HEK293 (cell line): ENCODE measurements around the gene PHYKPL.

Source experiments
- CTCF ChIA-PET: fragments of 350-600 bp; formaldehyde crosslinking; extraction: SDS; loops from one replicate; lab custom pipeline; 2021; ENCODE audit warnings: antibody characterized with exemption; lab: Yijun Ruan, JAX
- POLR2A ChIA-PET: fragments of 300-600 bp; formaldehyde crosslinking; extraction: SDS; loops from one replicate; lab custom pipeline; 2020; ENCODE audit warnings: antibody characterized with exemption, inconsistent platforms; lab: Yijun Ruan, JAX
- H3K27ac ChIP-seq: fragments of 200-500 bp; sonication (Bioruptor generic); 2 replicates; pipeline ENCODE4 v1.5.1; 2014; ENCODE audit warnings: low read depth, low read length, control low read depth, inconsistent platforms; ENCODE audit errors: extremely low read depth
- H3K36me3 ChIP-seq, 2 experiments: fragments of 200-500 bp in 1 of 2; sonication (Bioruptor generic) in 1 of 2; 1 replicate in 1 of 2; 2 replicates in 1 of 2; pipeline ENCODE4 v1.5.1; 2014 to 2017; ENCODE audit warnings: inconsistent platforms in 2 of 2, low read length in 2 of 2; ENCODE audit not compliant: control insufficient read depth in 2 of 2, insufficient read depth in 1 of 2
- H3K4me1 ChIP-seq: fragments of 200-500 bp; sonication (Bioruptor generic); 2 replicates; pipeline ENCODE4 v1.5.1; 2014; ENCODE audit warnings: mild to moderate bottlenecking, low read length, inconsistent platforms; ENCODE audit not compliant: control insufficient read depth, insufficient read depth
- H3K4me3 ChIP-seq: 2 replicates; pipeline ENCODE4 v1.5.1; 2011; ENCODE audit warnings: low read depth, mild to moderate bottlenecking, control low read depth, low read length, moderate library complexity
- H3K9me3 ChIP-seq: fragments of 200-500 bp; sonication (Bioruptor generic); 2 replicates; pipeline ENCODE4 v1.5.1; 2014; ENCODE audit warnings: low read depth, low read length, inconsistent platforms; ENCODE audit not compliant: control insufficient read depth, insufficient read depth
- EGR2 ChIP-seq: fragments of 450-650 bp; formaldehyde crosslinking; IDR thresholded peaks from 2 replicates; pipeline ENCODE4 v1.5.1; 2016; ENCODE audit warnings: low read depth, missing biosample characterization, missing genetic modification characterization
- FEZF1 ChIP-seq: fragments of 450-650 bp; formaldehyde crosslinking; IDR thresholded peaks from 2 replicates; pipeline ENCODE4 v1.5.1; 2016; ENCODE audit warnings: missing biosample characterization, missing genetic modification characterization
- KLF10 ChIP-seq: fragments of 450-650 bp; IDR thresholded peaks from 2 replicates; pipeline ENCODE4 v1.5.1; 2018; ENCODE audit warnings: missing biosample characterization, mild to moderate bottlenecking, missing genetic modification characterization
- SETDB1 ChIP-seq: IDR thresholded peaks from one replicate; pipeline ENCODE4 v1.6.1; 2017; ENCODE audit warnings: mild to moderate bottlenecking, low read length, moderate library complexity, mixed read lengths; ENCODE audit not compliant: insufficient read length
- SP3 ChIP-seq: fragments of 450-650 bp; formaldehyde crosslinking; IDR thresholded peaks from 2 replicates; pipeline ENCODE4 v1.5.1; 2016; ENCODE audit warnings: missing biosample characterization, missing genetic modification characterization
- ZBTB20 ChIP-seq: fragments of 450-650 bp; formaldehyde crosslinking; IDR thresholded peaks from 2 replicates; pipeline ENCODE4 v1.5.1; 2016; ENCODE audit warnings: missing biosample characterization, missing genetic modification characterization
- ZBTB48 ChIP-seq: fragments of 450-650 bp; formaldehyde crosslinking; IDR thresholded peaks from 2 replicates; pipeline ENCODE4 v1.5.1; 2016; ENCODE audit warnings: missing biosample characterization, missing genetic modification characterization
- ZBTB7A ChIP-seq: fragments of 450-650 bp; formaldehyde crosslinking; IDR thresholded peaks from 2 replicates; pipeline ENCODE4 v1.5.1; 2016; ENCODE audit warnings: low read depth, missing biosample characterization, missing genetic modification characterization
- ZFHX2 ChIP-seq: fragments of 450-650 bp; formaldehyde crosslinking; conservative IDR thresholded peaks from 2 replicates; pipeline ENCODE4 v1.5.1; 2016; ENCODE audit warnings: missing biosample characterization, missing genetic modification characterization
- ZFP41 ChIP-seq: fragments of 450-650 bp; formaldehyde crosslinking; IDR thresholded peaks from 2 replicates; pipeline ENCODE4 v1.5.1; 2016; ENCODE audit warnings: missing biosample characterization, missing genetic modification characterization, borderline replicate concordance
- ZFP69B ChIP-seq: fragments of 450-650 bp; formaldehyde crosslinking; IDR thresholded peaks from 2 replicates; pipeline ENCODE4 v1.5.1; 2016; ENCODE audit warnings: missing biosample characterization, missing genetic modification characterization
- ZNF239 ChIP-seq: fragments of 450-650 bp; formaldehyde crosslinking; IDR thresholded peaks from 2 replicates; pipeline ENCODE4 v1.5.1; 2016; ENCODE audit warnings: missing biosample characterization, missing genetic modification characterization
- ZNF302 ChIP-seq: fragments of 450-650 bp; formaldehyde crosslinking; IDR thresholded peaks from 2 replicates; pipeline ENCODE4 v1.5.1; 2016; ENCODE audit warnings: missing biosample characterization, missing genetic modification characterization, low read depth
- ZNF391 ChIP-seq: fragments of 450-650 bp; formaldehyde crosslinking; IDR thresholded peaks from 2 replicates; pipeline ENCODE4 v1.5.1; 2016; ENCODE audit warnings: low read depth, missing biosample characterization, missing genetic modification characterization, borderline replicate concordance
- ZNF394 ChIP-seq: fragments of 450-650 bp; formaldehyde crosslinking; IDR thresholded peaks from 2 replicates; pipeline ENCODE4 v1.5.1; 2016; ENCODE audit warnings: missing biosample characterization, missing genetic modification characterization, mild to moderate bottlenecking, moderate library complexity, borderline replicate concordance
- ZNF561 ChIP-seq: fragments of 450-650 bp; IDR thresholded peaks from 2 replicates; pipeline ENCODE4 v1.5.1; 2018; ENCODE audit warnings: missing biosample characterization, missing genetic modification characterization, borderline replicate concordance
- ZNF585B ChIP-seq: fragments of 450-650 bp; formaldehyde crosslinking; IDR thresholded peaks from 2 replicates; pipeline ENCODE4 v1.5.1; 2016; ENCODE audit warnings: missing biosample characterization, missing genetic modification characterization
- ZNF621 ChIP-seq: fragments of 450-650 bp; formaldehyde crosslinking; IDR thresholded peaks from 2 replicates; pipeline ENCODE4 v1.5.1; 2017; ENCODE audit warnings: missing biosample characterization, missing genetic modification characterization
- ZNF664 ChIP-seq: fragments of 450-650 bp; formaldehyde crosslinking; IDR thresholded peaks from 2 replicates; pipeline ENCODE4 v1.5.1; 2016; ENCODE audit warnings: missing biosample characterization, missing genetic modification characterization
- ZNF670 ChIP-seq: fragments of 450-650 bp; formaldehyde crosslinking; IDR thresholded peaks from 2 replicates; pipeline ENCODE4 v1.5.1; 2016; ENCODE audit warnings: missing biosample characterization, missing genetic modification characterization, low read depth
- ZNF843 ChIP-seq: fragments of 450-650 bp; formaldehyde crosslinking; IDR thresholded peaks from 2 replicates; pipeline ENCODE4 v1.5.1; 2016; ENCODE audit warnings: missing biosample characterization, missing genetic modification characterization
- ZSCAN30 ChIP-seq: fragments of 450-650 bp; IDR thresholded peaks from 2 replicates; pipeline ENCODE4 v1.5.1; 2018; ENCODE audit warnings: missing biosample characterization, mild to moderate bottlenecking, missing genetic modification characterization, moderate library complexity
- ZXDB ChIP-seq: fragments of 450-650 bp; formaldehyde crosslinking; IDR thresholded peaks from 2 replicates; pipeline ENCODE4 v1.5.1; 2016; ENCODE audit warnings: missing biosample characterization, missing genetic modification characterization
- TF ChIP-seq, protein P1 (sequence below): fragments of 450-650 bp; formaldehyde crosslinking; optimal IDR thresholded peaks from 2 replicates; pipeline ENCODE3; 2016; ENCODE audit warnings: missing biosample characterization, mild to moderate bottlenecking, missing genetic modification characterization
- TF ChIP-seq, protein P2 (sequence below): fragments of 450-650 bp; formaldehyde crosslinking; IDR thresholded peaks from 2 replicates; pipeline ENCODE4 v1.5.1; 2016; ENCODE audit warnings: missing biosample characterization, missing genetic modification characterization
- TF ChIP-seq, protein P3 (sequence below): fragments of 450-650 bp; formaldehyde crosslinking; IDR thresholded peaks from 2 replicates; pipeline ENCODE4 v1.5.1; 2016; ENCODE audit warnings: missing biosample characterization, missing genetic modification characterization
- TF ChIP-seq, protein P4 (sequence below): fragments of 450-650 bp; formaldehyde crosslinking; IDR thresholded peaks from 2 replicates; pipeline ENCODE4 v1.5.1; 2016; ENCODE audit warnings: missing biosample characterization, missing genetic modification characterization

PHYKPL gene

DNA sequence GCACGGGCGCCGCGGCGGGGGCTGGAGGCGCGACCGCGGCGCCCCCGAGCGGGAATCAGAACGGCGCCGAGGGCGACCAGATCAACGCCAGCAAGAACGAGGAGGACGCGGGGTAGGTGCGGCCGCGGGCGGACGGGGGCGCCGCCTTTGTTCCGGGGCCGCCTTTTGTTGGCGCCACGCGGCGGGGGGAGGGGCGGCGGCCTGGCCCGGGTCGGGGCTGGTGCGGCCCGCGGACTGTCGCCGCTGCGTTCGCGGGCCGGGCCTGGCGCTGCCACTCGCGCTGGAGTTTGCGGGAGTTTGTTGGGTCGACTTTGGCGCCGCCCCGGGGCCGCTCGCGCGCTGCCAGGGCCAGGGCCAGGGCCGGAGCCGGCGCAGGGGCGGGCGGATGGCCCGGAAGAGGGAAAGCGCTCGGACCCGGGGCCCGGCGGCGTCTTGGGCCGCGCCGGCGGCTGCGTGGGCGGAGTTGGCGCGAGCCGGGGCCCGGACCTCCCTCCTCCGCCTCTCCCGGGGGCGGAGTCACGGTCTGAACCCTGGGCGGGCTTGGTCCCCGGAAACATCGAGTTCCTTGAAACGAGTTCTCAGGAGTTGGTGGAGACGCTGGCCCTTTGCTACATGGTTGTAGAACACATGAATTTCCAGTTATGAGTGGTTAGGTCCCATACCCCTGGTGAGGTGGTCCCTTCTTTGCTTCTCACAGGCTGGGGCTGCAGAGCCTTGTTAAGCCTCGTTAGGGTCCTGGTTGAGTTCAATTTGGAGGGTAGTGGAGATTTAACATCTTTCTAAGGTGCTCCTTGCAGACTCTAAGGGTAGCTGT, 27.5 kb downstream of the PHYKPL start (continued):
- no peak for TF ChIP-seq ZNF585B (tag by site-specific recombination)
- TF ChIP-seq, protein P1, sequence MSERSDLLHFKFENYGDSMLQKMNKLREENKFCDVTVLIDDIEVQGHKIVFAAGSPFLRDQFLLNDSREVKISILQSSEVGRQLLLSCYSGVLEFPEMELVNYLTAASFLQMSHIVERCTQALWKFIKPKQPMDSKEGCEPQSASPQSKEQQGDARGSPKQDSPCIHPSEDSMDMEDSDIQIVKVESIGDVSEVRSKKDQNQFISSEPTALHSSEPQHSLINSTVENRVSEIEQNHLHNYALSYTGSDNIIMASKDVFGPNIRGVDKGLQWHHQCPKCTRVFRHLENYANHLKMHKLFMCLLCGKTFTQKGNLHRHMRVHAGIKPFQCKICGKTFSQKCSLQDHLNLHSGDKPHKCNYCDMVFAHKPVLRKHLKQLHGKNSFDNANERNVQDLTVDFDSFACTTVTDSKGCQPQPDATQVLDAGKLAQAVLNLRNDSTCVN = peak; percentile 35
- peak; percentile 80 for TF ChIP-seq ZFHX2 (tag by site-specific recombination)
- TF ChIP-seq, protein P2, sequence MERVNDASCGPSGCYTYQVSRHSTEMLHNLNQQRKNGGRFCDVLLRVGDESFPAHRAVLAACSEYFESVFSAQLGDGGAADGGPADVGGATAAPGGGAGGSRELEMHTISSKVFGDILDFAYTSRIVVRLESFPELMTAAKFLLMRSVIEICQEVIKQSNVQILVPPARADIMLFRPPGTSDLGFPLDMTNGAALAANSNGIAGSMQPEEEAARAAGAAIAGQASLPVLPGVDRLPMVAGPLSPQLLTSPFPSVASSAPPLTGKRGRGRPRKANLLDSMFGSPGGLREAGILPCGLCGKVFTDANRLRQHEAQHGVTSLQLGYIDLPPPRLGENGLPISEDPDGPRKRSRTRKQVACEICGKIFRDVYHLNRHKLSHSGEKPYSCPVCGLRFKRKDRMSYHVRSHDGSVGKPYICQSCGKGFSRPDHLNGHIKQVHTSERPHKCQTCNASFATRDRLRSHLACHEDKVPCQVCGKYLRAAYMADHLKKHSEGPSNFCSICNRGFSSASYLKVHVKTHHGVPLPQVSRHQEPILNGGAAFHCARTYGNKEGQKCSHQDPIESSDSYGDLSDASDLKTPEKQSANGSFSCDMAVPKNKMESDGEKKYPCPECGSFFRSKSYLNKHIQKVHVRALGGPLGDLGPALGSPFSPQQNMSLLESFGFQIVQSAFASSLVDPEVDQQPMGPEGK (tag by site-specific recombination) = 0 out of 2 replicates have a peak, but pooled peaks have one; percentile 37

DNA sequence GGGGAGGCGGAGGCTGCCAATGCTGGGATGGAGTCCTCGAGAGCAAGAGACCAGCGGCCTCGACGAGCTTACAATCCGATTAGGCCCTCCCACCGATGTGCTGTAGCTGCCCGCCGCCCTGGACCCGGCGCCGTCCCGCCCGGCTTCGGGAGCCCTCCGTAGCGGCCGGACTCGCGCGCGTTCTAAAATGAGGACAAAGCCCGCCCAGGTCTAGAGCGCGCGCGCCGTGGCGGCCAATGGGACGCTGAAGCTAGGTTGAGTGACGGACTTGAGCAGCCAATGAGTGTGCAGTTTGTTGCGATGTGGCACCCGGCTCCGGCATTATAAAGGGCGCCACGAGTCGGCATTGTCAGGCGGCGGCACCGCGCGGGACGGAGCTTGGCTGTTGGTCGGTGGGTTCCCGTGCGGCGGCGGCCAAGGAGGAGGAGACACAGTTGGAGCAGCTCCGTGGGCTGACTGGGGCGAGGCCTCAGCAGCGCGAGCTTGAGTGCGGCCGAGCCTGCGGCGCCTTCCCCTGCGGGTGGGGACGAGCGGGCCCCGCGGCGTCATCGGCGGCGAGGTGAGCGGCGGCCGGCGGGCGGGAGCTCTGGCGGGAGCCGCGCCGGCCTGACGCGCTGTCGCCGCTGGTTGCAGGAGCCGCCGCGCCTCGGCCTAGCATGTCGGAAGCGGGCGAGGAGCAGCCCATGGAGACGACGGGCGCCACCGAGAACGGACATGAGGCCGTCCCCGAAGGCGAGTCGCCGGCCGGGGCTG, 28.2 kb downstream of the PHYKPL start, which contains the start of gene HNRNPAB:
TSS of gene HNRNPAB (plus strand) at position 352 of the 753 bp plus-strand sequence. CDS start at position 657, 305 bp downstream.
- peaks cover 17 to 42% of the 10 kb centered on the region in 2 experiments for H3K36me3 ChIP-seq
- H3K9me3 ChIP-seq = no peaks in the 10 kb centered on the region
- ChIA-PET CTCF (interaction anchor here (1.2 kb wide), 2 partner anchors 43 to 57 kb away, joined by 3 read pairs; no protein-coding TSS in a partner anchor), POLR2A (interaction anchor here (0.6 to 1.5 kb wide), 37 partner anchors 9 to 1346 kb away, joined by 3 to 45 read pairs (median 4); partner anchors contain the start of genes B4GALT7, NHP2, PDLIM7 and PHYKPL)
- peak within 1 kb of the TSS; percentile 68 for H3K4me3 ChIP-seq
- peak within 1 kb of the TSS; percentile 98 for H3K27ac ChIP-seq
- H3K4me1 ChIP-seq = peaks cover 6% of the 10 kb centered on the region; the same call in 1 of the 2 replicates
- no peak for TF ChIP-seq ZNF239 (tag by site-specific recombination)
- peak; percentile 29; the same call in 1 of the 2 replicates for TF ChIP-seq ZFP69B (tag by site-specific recombination)
- TF ChIP-seq EGR2 = no peak
- TF ChIP-seq SP3 = peak; percentile 92
- TF ChIP-seq ZNF664 (tag by site-specific recombination) = no peak
- TF ChIP-seq ZNF621 (tag by site-specific recombination) = no peak
- TF ChIP-seq ZNF302 (tag by site-specific recombination) = no peak
- TF ChIP-seq ZBTB20 (tag by site-specific recombination) = peak; percentile 93
- TF ChIP-seq, protein P3, sequence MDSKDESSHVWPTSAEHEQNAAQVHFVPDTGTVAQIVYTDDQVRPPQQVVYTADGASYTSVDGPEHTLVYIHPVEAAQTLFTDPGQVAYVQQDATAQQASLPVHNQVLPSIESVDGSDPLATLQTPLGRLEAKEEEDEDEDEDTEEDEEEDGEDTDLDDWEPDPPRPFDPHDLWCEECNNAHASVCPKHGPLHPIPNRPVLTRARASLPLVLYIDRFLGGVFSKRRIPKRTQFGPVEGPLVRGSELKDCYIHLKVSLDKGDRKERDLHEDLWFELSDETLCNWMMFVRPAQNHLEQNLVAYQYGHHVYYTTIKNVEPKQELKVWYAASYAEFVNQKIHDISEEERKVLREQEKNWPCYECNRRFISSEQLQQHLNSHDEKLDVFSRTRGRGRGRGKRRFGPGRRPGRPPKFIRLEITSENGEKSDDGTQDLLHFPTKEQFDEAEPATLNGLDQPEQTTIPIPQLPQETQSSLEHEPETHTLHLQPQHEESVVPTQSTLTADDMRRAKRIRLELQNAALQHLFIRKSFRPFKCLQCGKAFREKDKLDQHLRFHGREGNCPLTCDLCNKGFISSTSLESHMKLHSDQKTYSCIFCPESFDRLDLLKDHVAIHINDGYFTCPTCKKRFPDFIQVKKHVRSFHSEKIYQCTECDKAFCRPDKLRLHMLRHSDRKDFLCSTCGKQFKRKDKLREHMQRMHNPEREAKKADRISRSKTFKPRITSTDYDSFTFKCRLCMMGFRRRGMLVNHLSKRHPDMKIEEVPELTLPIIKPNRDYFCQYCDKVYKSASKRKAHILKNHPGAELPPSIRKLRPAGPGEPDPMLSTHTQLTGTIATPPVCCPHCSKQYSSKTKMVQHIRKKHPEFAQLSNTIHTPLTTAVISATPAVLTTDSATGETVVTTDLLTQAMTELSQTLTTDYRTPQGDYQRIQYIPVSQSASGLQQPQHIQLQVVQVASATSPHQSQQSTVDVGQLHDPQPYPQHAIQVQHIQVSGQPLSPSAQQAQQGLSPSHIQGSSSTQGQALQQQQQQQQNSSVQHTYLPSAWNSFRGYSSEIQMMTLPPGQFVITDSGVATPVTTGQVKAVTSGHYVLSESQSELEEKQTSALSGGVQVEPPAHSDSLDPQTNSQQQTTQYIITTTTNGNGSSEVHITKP = 0 out of 2 replicates have a peak, but pooled peaks have one; percentile 6
- peak; percentile 75; the same call in 1 of the 2 replicates for TF ChIP-seq ZNF391 (tag by site-specific recombination)
- TF ChIP-seq SETDB1 = no peak
- peak; percentile 70; the same call in 1 of the 2 replicates for TF ChIP-seq ZNF394 (tag by site-specific recombination)
- peak; percentile 53; the same call in 1 of the 2 replicates for TF ChIP-seq ZNF561 (tag by site-specific recombination)
- peak; percentile 52; the same call in 1 of the 2 replicates for TF ChIP-seq FEZF1 (tag by site-specific recombination)
- peak; percentile 94 for TF ChIP-seq ZXDB (tag by site-specific recombination)
- TF ChIP-seq, protein P4, sequence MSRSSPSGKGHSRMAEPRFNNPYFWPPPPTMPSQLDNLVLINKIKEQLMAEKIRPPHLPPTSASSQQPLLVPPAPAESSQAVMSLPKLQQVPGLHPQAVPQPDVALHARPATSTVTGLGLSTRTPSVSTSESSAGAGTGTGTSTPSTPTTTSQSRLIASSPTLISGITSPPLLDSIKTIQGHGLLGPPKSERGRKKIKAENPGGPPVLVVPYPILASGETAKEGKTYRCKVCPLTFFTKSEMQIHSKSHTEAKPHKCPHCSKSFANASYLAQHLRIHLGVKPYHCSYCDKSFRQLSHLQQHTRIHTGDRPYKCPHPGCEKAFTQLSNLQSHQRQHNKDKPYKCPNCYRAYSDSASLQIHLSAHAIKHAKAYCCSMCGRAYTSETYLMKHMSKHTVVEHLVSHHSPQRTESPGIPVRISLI = no peak
- TF ChIP-seq KLF10 (tag by site-specific recombination) = no peak
- TF ChIP-seq ZBTB7A = 0 out of 2 replicates have a peak, but pooled peaks have one; percentile 20
- no peak for TF ChIP-seq ZNF670 (tag by site-specific recombination)
- TF ChIP-seq ZFP41 (tag by site-specific recombination) = no peak
- no peak for TF ChIP-seq ZBTB48 (tag by site-specific recombination)
- TF ChIP-seq ZSCAN30 = peak; percentile 36
- TF ChIP-seq ZNF843 (tag by site-specific recombination) = peak; percentile 63
